ENCODE measurements around the gene UCK1. TPM values are rescaled to one million over a fixed set of nuclear protein-coding genes. Genes with fewer than 3 reads are reported as not detected.
"Not testable (repeated sequence)": the region's sequence is repeated elsewhere in the genome, so short reads cannot be mapped to it uniquely, and the experiment has no call there.

The UCK1 gene
- total RNA-seq, 1 experiment from 2014 or later = 33.2 TPM

DNA sequence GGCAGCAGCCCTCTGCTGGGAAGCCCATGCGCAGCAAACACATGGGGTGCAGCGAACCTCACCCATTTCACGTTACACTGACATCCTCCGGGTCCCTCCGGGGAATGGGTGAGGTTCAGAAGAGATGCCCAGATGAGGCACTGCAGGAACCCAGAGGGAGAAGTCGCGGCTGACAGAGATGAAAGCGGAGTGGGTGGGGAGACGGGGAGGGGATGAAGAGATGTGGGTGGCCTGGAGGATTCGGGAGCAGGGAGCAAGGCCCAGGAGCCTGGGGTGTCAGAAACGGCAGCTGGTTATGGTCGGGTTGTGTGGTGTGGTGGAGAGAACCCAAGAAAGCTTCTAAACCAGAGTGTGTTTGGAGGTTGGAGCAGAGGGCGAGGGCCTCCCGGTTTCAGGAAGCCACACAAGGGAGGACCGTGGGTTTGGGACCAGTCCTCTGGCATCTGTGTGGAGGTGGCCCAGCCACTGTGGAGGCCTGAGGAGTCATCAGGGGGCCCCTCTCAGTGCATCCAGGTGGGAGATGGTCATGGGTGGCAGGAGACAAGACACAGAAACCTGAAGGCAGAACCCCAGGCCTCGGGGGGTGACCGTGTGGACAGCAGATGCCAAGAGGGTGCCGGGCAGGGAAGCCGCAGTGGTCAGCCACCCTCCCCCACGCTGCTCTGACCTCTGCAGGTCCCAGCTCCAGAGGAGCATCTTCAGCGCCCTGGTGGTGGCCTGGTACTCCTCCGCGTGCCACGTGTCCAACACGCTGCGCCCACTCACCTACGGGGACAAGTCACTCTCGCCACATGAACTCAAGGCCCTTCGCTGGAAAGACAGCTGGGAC, 8.6 kb downstream of the UCK1 start:
- Histone ChIP-seq H3K36me3 (replicated peaks; ENCODE audit: control insufficient read depth, insufficient read depth, low read length) (peaks cover 35% of the 10 kb centered on the region), H3K4me3 (ENCODE audit: insufficient read depth, low read depth, low read length) (no peak overlapping the region)
- peak; percentile 56 for DNase-seq

GRCh38 chr9:131521822-131522221, 9.2 kb downstream of the UCK1 start:
- Histone ChIP-seq H3K36me3 (replicated peaks; ENCODE audit: control insufficient read depth, insufficient read depth, low read length) (peaks cover 36% of the 10 kb centered on the region), H3K27me3 (ENCODE audit: control insufficient read depth, insufficient read depth, low read length) (no peaks in the 10 kb centered on the region), H3K4me3 (ENCODE audit: insufficient read depth, low read depth, low read length) (no peak overlapping the region)
- DNase-seq = peak; percentile 44

More for the DNA sequence above, 8.6 kb downstream of the UCK1 start:
- no peaks in the 10 kb centered on the region for H3K27me3 ChIP-seq (ENCODE audit: control insufficient read depth, insufficient read depth, low read length)

- DNase-seq = peak; percentile 27
- Histone ChIP-seq H3K27me3 (ENCODE audit: control insufficient read depth, insufficient read depth, low read length) (no peaks in the 10 kb centered on the region), H3K36me3 (replicated peaks; ENCODE audit: control insufficient read depth, insufficient read depth, low read length) (peaks cover 39% of the 10 kb centered on the region), H3K4me3 (ENCODE audit: insufficient read depth, low read depth, low read length) (no peak overlapping the region)
These were observed 9.9 kb downstream of the UCK1 start for GRCh38 chr9:131521203-131521602.

GRCh38 chr9:131520503-131520902, 10.6 kb downstream of the UCK1 start:
- no peak overlapping the region for H3K4me3 ChIP-seq (ENCODE audit: insufficient read depth, low read depth, low read length)
- DNase-seq = peak; percentile 42
- H3K27me3 ChIP-seq (ENCODE audit: control insufficient read depth, insufficient read depth, low read length) = no peaks in the 10 kb centered on the region
- peaks cover 42% of the 10 kb centered on the region for H3K36me3 ChIP-seq (replicated peaks; ENCODE audit: control insufficient read depth, insufficient read depth, low read length)

DNA sequence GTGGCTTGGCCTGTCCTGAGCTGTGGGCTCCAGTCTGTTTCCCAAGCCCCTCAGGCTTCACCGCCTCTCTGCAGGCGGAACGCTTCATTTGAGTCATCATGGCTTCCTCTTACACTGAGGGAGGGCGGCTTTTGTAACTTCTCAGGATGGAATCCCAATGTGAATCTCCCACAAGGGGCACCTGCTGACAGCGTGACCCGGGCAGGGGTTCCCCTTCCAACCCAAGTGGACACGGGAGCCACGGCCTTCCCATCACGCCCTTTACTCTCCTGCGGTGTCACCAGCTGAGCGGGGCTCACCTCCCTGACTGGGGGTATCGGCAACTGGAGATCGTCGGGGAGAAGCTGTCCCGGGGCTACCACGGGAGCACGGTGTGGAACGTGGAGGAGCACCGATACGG, 12.5 kb downstream of the UCK1 start:
- Histone ChIP-seq H3K27me3 (ENCODE audit: control insufficient read depth, insufficient read depth, low read length) (no peaks in the 10 kb centered on the region), H3K4me3 (ENCODE audit: insufficient read depth, low read depth, low read length) (no peak overlapping the region), H3K36me3 (replicated peaks; ENCODE audit: control insufficient read depth, insufficient read depth, low read length) (peaks cover 44% of the 10 kb centered on the region)
- peak; percentile 47 for DNase-seq

GRCh38 chr9:131517761-131518190, 13.3 kb downstream of the UCK1 start:
- no peaks in the 10 kb centered on the region for H3K27me3 ChIP-seq (ENCODE audit: control insufficient read depth, insufficient read depth, low read length)
- DNase-seq = no peak
- no peak overlapping the region for H3K4me3 ChIP-seq (ENCODE audit: insufficient read depth, low read depth, low read length)
- H3K36me3 ChIP-seq (replicated peaks; ENCODE audit: control insufficient read depth, insufficient read depth, low read length) = peaks cover 46% of the 10 kb centered on the region

DNA sequence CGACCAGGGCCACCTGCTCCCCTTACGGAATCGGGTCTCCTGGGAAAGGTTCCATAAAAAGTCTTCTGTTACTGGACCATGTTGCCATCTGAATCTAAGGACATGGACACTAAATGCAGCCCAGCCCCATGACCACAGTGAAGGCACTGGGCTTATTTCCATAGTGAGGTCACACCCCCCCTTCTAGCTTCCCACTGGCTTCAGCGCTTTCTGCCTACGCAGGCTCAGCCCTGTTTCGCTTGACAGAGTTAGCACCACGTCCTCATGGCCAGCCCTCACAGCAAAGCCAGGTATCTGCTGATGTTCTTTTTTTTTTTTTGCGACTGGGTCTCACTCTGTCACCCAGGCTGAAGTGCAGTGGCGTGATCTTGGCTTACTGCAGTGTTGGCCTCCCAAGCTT, 14.1 kb downstream of the UCK1 start:
- Histone ChIP-seq H3K27me3 (ENCODE audit: control insufficient read depth, insufficient read depth, low read length) (no peaks in the 10 kb centered on the region), H3K4me3 (ENCODE audit: insufficient read depth, low read depth, low read length) (no peak overlapping the region), H3K36me3 (replicated peaks; ENCODE audit: control insufficient read depth, insufficient read depth, low read length) (peaks cover 50% of the 10 kb centered on the region)
- no peak for DNase-seq

- peaks cover 48% of the 10 kb centered on the region for H3K36me3 ChIP-seq (replicated peaks; ENCODE audit: control insufficient read depth, insufficient read depth, low read length)
- DNase-seq = no peak
These were observed 15.0 kb downstream of the UCK1 start for GRCh38 chr9:131516100-131516499.

GRCh38 chr9:131515559-131516031, 15.5 kb downstream of the UCK1 start:
- H3K4me3 ChIP-seq (ENCODE audit: insufficient read depth, low read depth, low read length); DNase-seq; H3K27me3 ChIP-seq (ENCODE audit: control insufficient read depth, insufficient read depth, low read length): not testable (repeated sequence)
- peaks cover 50% of the 10 kb centered on the region for H3K36me3 ChIP-seq (replicated peaks; ENCODE audit: control insufficient read depth, insufficient read depth, low read length)

More at GRCh38 chr9:131516100-131516499, 15.0 kb downstream of the UCK1 start:
- Histone ChIP-seq H3K4me3 (ENCODE audit: insufficient read depth, low read depth, low read length) (no peak overlapping the region), H3K27me3 (ENCODE audit: control insufficient read depth, insufficient read depth, low read length) (no peaks in the 10 kb centered on the region)

DNA sequence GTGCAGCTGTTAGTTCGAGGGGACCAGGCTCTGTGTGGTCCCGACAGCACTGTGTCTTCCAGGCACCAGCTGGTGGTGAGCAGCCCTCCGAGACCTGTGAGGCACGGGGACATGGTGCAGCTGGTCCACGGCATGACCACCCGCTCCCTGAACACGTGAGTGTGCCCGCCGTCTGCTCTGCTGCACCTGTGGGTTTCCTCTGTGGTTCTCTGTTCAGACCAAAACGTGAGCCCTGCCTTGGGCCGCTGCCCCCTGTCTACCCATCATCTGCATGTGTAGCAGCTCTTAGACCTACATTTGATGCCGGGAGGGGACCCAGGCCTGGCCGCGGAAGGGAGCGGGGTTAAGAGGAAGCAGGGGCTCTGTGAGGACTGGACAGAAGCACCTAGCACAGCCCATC, 17.9 kb downstream of the UCK1 start:
- Histone ChIP-seq H3K4me3 (ENCODE audit: insufficient read depth, low read depth, low read length) (no peak overlapping the region), H3K36me3 (replicated peaks; ENCODE audit: control insufficient read depth, insufficient read depth, low read length) (peaks cover 32% of the 10 kb centered on the region), H3K27me3 (ENCODE audit: control insufficient read depth, insufficient read depth, low read length) (no peaks in the 10 kb centered on the region)
- DNase-seq = no peak

DNA sequence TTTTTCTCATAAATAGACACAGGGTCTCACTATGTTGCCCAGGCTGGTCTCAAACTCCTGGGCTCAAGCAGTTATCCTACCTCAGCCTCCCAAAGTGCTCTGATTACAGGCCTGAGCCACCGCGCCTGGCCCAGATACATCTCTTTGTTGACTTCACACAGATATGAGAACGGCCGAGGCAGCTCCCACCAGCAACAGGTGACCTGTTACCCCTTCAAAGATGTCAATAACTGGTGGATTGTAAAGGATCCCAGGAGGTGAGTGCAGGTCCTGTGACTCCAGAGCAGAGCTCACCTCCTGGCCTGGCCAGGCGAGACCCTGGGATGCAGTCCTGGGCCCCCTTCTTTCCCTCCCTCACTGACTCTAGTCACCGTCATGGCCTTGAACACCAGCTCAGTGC, 19.2 kb downstream of the UCK1 start:
- H3K27me3 ChIP-seq (ENCODE audit: control insufficient read depth, insufficient read depth, low read length) = no peaks in the 10 kb centered on the region
- DNase-seq = no peak
- peaks cover 30% of the 10 kb centered on the region for H3K36me3 ChIP-seq (replicated peaks; ENCODE audit: control insufficient read depth, insufficient read depth, low read length)
- no peak overlapping the region for H3K4me3 ChIP-seq (ENCODE audit: insufficient read depth, low read depth, low read length)

DNA sequence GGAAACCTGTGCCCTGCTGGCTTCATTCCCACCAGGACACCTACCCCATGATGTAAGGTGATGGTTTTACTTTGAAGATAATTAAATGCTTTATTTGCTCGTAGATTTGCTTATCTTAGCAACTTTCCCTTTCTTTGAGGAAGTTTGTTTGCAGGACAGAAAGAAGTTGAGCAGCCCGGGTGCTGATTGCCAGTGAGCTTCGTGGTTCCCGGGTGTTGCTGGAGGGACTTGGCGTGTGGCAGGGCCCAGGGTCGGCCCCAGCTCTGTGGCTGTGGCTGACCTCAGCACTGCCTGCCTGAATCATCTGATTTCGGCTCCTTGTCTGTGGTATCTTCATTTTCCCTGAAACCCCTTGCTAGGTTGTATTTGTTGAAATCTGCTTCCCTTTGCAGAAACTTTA, 19.6 kb downstream of the UCK1 start:
- Histone ChIP-seq H3K4me3 (ENCODE audit: insufficient read depth, low read depth, low read length) (no peak overlapping the region), H3K36me3 (replicated peaks; ENCODE audit: control insufficient read depth, insufficient read depth, low read length) (peaks cover 26% of the 10 kb centered on the region), H3K27me3 (ENCODE audit: control insufficient read depth, insufficient read depth, low read length) (no peaks in the 10 kb centered on the region)
- no peak for DNase-seq

DNA sequence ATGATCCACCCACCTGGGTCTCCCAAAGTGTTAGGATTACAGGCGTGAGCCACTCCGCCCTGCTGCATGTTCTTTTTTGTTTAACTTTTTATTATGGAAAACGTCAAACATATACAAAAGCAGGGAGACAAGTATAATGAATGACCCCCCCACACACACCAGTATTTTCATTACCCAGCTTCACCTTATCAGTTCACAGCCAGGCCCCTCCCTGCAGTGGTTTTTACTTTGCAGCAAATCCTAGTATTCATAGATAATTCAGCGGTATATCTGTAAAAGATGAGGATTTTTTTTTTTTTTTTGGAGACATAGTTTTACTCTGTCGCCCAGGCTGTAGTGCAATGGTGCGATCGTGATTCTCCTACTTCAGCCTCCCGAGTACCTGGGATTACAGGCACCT, 26.1 kb downstream of the UCK1 start:
- peaks cover 5% of the 10 kb centered on the region; the same call in 1 of the 2 replicates for H3K27me3 ChIP-seq (ENCODE audit: control insufficient read depth, insufficient read depth, low read length)
- no peak for DNase-seq
- no peak overlapping the region for H3K4me3 ChIP-seq (ENCODE audit: insufficient read depth, low read depth, low read length)
- H3K36me3 ChIP-seq (replicated peaks; ENCODE audit: control insufficient read depth, insufficient read depth, low read length) = peaks cover 3% of the 10 kb centered on the region

GRCh38 chr9:131503626-131504465, 27.2 kb downstream of the UCK1 start:
- H3K36me3 ChIP-seq (replicated peaks; ENCODE audit: control insufficient read depth, insufficient read depth, low read length) = peaks cover 9% of the 10 kb centered on the region
- H3K4me3 ChIP-seq (ENCODE audit: insufficient read depth, low read depth, low read length) = peak overlapping the region; percentile 84
- H3K27me3 ChIP-seq (ENCODE audit: control insufficient read depth, insufficient read depth, low read length) = peaks cover 5% of the 10 kb centered on the region; the same call in 1 of the 2 replicates
- peak; percentile 73 for DNase-seq
